ENCODE data around the gene AKAP1. TPM values are rescaled to one million over a fixed set of nuclear protein-coding genes. Genes with fewer than 3 reads are reported as not detected.

The AKAP1 gene
- polyA plus RNA-seq, 10 donors, result 39.6 to 83.3 (median 63.5) TPM

DNA sequence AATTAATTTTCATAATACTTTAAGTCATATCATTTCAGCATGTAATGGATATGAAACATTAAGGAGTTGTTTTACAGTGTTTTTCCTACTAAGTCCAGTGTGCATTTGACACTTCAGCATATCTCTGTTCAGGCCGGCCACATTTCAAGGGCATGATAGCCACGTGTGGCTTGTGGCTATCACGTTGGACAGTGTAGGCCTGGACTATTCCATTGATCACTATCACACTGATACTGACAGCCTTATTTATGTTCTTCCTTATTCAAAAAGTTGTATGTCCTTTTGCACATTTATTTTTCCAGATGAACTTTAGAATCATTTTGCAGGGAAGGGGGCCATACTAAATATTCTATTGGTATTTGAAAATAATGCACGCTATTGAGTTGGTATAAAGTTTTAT, 39.0 kb downstream of the AKAP1 start:
- no peak for DNase-seq

DNA sequence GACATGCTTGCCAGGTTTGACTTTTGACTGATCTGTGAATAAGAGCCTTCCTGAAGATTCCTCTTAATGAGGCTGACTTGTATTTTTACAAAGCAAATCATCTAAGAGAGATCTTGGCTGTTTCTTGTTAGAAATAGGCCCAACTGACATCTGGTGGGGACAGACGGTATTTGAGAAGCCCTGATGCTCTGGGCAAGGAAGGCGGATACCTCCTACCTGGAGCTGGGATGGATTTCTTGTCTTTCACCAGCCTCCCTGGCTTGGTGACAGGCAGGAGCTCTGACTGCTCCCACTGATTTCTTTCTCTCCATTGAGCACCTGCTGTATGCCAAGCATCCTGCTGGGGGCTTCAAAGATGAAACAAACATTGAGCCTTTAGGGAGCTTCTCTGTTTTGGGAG, 40.4 kb downstream of the AKAP1 start:
- no peak for DNase-seq

DNA sequence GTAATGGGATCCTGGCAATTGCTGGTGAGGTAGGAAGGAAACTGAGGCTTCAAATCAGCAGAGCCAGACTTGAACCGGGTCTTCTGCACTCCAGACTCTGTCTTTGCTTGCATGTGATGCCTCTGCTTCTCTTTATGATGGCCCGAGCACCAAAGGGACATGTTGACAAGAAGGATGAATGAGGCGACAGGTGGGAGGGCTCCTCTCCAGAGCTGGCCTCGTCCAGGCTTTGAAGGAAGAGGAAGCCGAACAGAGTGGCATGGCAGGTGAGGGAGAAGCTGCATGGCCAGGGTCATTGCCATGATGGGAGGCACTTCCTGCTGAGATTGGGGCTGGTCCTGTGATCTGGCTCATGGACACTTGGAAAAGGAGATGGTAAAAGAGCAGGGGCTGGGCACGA, 40.8 kb downstream of the AKAP1 start:
- no peak for DNase-seq

- peak; percentile 74 to 83 (median 78) for DNase-seq
These were observed 45.8 kb downstream of the AKAP1 start for GRCh38 chr17:57130708-57131461.

GRCh38 chr17:57132663-57133062, 47.6 kb downstream of the AKAP1 start:
- DNase-seq, result no peak

- DNase-seq, result no peak
These were observed 48.4 kb downstream of the AKAP1 start for GRCh38 chr17:57133486-57133885.

DNA sequence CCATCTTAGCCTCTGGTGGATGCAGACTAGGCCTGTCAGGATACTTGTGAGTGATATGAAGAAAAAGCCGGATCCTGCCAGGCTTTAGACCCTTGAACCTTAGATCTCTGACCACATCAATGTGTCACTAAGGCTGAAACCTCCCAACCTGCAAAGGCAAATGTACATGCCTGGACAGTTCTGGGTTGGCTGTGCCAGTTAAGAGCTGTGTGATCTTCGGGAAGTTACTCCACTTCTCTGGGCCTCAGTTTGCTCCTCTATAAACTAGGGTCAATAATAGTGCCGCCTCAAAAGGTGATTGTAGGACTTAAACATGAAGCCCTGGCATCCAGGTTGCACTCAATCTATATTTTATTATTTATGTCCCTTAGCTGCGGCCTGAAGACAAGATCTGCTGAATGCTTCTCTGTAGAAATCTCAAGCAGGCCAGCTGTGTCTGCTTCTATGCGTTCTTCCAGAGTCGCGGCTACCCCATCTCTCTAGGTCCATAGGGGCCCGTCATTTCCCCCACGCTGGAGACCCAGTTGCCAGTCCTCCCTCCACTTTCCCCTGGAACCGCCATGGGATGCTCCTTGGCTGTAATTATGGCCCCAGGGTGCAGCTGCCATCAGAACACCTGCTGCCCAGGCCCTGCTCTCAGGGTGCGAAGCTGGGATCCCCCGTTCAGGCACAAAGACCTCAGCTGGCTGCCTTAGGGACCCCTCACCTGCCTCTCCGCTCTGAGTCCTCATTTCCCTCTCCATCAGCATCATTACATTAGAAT, 50.2 kb downstream of the AKAP1 start:
- no peak for DNase-seq

DNA sequence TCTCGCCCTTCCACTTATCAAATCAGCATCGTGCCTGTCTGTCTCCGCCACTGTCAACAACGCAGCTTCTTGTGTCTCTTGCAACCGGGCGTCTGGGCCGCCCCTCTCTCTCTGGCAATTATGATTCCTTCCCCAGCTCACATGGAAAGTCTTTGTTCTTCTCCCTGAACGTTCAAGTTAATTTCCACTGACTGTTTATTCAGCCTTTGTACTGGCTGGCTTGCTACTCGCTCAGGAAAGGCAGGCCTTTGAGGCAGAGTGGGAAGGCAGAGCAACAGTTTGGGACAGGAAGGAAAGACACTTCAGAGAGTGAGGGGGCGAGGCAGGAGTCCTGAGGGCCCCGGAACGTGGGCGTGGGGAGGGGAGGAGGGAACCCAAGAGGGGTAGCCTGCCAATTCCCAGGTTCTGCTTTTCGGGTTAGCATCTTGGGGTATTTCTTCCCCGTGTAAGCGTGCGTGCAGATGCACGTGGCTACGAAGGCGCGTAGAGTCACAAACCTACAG, 50.8 kb downstream of the AKAP1 start:
- DNase-seq, result peak in 1 of 3 donors; percentile 45

GRCh38 chr17:57136355-57136754, 51.3 kb downstream of the AKAP1 start:
- no peak for DNase-seq

GRCh38 chr17:57138030-57138911, 53.2 kb downstream of the AKAP1 start:
- DNase-seq, result no peak

DNA sequence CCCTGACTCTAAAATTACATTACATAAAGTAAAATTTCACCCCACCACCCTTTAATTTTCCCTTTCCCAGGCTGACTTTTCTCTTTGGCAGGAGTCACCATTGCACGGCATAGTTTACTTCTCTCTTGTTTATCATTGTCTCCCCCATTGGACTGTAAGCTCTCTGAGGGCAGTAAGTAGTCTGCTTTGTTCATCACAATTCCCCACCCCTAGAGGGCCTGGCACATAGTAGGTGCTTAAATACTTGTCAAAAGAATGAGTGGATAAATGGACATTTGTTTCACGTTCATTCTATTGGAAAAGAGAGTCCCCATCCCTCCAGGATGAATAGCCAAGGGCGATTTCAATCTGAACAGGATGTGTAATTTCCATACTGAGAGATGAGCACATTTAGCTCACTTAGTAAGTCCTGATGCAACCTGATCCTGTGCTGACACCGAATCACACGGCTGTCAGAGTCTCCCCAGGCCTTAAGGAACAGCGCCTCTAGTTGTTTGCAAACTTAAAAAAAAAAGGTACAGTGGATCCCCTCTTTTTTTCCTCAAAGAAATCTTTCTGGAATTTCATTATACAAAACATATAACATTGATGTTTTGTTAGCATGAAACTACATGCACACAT, 54.0 kb downstream of the AKAP1 start:
- no peak for DNase-seq

GRCh38 chr17:57140316-57140715, 55.3 kb downstream of the AKAP1 start:
- DNase-seq, result no peak

DNA sequence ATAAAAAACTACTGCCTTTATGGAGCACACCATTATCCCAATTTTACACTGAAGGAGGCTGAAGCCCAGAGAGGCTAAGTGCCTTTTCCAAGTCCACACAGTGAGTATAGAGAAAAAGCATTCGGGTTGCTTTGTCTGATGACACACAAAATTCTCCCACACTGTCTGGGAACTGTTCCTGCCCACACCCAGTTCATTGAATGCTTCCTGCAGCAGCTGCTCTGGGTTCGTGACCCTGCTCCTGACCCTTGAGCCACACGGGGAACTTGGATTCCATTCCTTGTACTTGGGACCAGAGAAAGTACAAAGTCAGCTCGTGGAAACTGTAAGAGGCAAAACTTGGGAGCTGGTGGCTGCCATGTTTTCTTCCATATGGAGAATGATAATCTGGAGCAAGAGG, 57.9 kb downstream of the AKAP1 start:
- DNase-seq, result no peak

GRCh38 chr17:57143361-57143760, 58.3 kb downstream of the AKAP1 start:
- no peak for DNase-seq

DNA sequence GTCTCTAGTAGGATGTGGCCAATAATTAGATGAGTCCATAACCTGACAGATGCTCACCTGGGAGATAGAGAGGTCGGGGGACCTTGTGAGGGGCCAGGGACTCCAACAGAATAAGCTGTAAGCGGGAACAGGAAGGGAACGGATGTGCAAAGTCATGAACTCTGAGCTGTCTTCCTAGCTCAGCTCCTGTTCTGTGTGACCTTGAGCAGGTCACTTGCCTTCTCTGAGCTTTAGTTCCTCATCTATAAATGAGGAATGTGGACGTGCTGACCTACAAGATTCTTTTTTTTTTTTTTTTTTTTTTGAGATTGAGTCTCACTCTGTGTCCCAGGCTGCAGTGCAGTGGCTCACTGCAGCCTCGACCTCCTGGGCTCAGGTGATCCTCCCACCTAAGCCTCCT, 58.9 kb downstream of the AKAP1 start:
- no peak for DNase-seq

DNA sequence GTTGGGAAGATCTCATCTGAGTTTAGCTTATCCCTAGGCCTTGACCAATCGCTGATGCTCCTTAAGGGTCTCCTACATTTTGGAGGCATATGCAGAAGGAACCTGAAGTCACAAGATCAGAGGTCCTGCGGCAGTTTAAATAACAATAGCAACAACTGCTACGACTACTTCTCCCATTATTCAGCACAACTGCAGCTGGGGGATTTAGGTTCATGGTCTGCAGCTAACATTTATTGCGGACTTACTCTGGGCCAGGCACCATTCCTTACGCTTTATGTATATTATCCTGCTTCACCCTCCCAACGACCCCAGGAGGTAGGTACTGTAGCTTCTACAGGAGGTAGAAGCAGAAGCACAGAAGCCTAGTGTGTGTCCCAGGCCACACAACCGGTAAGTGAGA, 59.5 kb downstream of the AKAP1 start:
- no peak for DNase-seq

- DNase-seq, result no peak
These were observed 60.3 kb downstream of the AKAP1 start for GRCh38 chr17:57145347-57145746.

DNA sequence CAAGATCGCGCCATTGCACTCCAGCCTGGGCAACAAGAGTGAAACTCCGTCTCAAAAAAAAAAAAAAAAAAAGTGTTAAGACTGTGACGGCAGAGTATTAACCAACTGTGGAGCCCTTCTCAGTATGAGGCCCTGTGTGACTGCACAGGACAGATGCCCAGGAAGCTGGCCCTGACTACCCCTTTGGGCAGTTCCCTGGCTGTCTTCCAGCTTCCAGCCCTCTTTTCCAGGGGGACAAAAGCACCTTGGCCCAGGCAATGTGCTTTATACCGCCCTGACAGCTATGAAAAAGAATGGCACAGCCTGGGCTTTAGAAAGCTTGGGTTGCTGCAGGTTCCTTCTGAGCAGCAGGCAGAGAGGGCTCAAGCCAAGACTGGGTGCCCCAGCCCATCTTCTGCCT, 61.2 kb downstream of the AKAP1 start:
- DNase-seq, result no peak

DNA sequence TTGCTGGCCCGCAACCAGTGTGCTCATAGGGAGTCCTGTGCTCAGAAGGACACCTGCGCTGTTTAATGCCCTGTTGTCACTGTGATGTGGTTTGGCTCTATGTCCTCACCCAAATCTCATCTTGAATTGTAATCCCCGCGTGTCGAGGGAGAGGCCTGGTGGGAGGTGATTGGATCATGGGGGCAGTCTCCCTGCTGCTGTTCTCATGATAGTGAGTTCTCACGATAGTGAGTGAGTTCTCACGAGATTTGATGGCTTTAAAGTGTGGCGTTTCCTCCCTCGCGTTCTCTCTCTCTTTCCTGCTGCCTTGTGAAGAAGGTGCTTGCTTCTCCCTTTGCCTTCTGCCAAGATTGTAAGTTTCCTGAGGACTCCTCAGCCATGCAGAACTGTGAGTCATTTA, 66.8 kb downstream of the AKAP1 start:
- DNase-seq, result no peak

- no peak for DNase-seq
These were observed 68.0 kb downstream of the AKAP1 start for GRCh38 chr17:57152967-57153528.

GRCh38 chr17:57154921-57155320, 69.9 kb downstream of the AKAP1 start:
- DNase-seq, result no peak

All from muscle of back (tissue), 11 donors.